ENCODE data around the gene JAK3.

DNA sequence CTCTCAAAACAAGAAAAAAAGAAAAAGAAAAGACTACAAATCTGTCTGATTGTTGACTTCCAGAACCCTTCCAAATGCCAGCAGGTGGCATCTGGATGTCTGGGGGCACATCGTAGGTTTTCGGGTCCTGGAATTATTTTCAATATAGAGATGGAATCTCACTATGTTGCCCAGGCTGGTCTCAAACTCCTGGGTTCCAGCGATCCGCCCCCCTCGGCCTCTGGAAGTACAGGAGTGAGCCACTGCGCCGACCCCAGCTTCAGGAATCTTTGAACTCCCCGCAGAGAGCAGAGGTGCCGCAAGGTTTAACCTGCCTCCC is 53.4 kb downstream of the JAK3 start:
- TF ChIP-seq, protein P1, sequence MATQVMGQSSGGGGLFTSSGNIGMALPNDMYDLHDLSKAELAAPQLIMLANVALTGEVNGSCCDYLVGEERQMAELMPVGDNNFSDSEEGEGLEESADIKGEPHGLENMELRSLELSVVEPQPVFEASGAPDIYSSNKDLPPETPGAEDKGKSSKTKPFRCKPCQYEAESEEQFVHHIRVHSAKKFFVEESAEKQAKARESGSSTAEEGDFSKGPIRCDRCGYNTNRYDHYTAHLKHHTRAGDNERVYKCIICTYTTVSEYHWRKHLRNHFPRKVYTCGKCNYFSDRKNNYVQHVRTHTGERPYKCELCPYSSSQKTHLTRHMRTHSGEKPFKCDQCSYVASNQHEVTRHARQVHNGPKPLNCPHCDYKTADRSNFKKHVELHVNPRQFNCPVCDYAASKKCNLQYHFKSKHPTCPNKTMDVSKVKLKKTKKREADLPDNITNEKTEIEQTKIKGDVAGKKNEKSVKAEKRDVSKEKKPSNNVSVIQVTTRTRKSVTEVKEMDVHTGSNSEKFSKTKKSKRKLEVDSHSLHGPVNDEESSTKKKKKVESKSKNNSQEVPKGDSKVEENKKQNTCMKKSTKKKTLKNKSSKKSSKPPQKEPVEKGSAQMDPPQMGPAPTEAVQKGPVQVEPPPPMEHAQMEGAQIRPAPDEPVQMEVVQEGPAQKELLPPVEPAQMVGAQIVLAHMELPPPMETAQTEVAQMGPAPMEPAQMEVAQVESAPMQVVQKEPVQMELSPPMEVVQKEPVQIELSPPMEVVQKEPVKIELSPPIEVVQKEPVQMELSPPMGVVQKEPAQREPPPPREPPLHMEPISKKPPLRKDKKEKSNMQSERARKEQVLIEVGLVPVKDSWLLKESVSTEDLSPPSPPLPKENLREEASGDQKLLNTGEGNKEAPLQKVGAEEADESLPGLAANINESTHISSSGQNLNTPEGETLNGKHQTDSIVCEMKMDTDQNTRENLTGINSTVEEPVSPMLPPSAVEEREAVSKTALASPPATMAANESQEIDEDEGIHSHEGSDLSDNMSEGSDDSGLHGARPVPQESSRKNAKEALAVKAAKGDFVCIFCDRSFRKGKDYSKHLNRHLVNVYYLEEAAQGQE (IDR thresholded peaks at IDR 0.05; ENCODE audit: insufficient read depth in 1 of 2, low read depth in 2 of 2, low read length in 2 of 2): no peak
- no peak for TF ChIP-seq TAF1 (IDR thresholded peaks at IDR 0.05; ENCODE audit: borderline replicate concordance, insufficient read depth, low read length)
- TF ChIP-seq POLR2AphosphoS5 (IDR thresholded peaks at IDR 0.05; ENCODE audit: low read depth, low read length): no peak
- TF ChIP-seq SIN3A (IDR thresholded peaks at IDR 0.05; ENCODE audit: borderline replicate concordance, insufficient read depth, low read length): no peak
- TF ChIP-seq FOXP2 (optimal IDR thresholded peaks at IDR 0.05; ENCODE audit: borderline replicate concordance, extremely low read depth, extremely low read length, insufficient read depth): no peak

Data from PFSK-1 (cell line).